GM19395 (cell line): ENCODE results near the gene KLHL12.

Source experiments
- ATAC-seq: cut with Tn5 transposase; IDR thresholded peaks from one replicate; pipeline ENCODE4 v1.9.1; 2021; ENCODE audit warnings: mild to moderate bottlenecking, moderate library complexity; ENCODE audit not compliant: unreplicated experiment

Gene KLHL12

DNA sequence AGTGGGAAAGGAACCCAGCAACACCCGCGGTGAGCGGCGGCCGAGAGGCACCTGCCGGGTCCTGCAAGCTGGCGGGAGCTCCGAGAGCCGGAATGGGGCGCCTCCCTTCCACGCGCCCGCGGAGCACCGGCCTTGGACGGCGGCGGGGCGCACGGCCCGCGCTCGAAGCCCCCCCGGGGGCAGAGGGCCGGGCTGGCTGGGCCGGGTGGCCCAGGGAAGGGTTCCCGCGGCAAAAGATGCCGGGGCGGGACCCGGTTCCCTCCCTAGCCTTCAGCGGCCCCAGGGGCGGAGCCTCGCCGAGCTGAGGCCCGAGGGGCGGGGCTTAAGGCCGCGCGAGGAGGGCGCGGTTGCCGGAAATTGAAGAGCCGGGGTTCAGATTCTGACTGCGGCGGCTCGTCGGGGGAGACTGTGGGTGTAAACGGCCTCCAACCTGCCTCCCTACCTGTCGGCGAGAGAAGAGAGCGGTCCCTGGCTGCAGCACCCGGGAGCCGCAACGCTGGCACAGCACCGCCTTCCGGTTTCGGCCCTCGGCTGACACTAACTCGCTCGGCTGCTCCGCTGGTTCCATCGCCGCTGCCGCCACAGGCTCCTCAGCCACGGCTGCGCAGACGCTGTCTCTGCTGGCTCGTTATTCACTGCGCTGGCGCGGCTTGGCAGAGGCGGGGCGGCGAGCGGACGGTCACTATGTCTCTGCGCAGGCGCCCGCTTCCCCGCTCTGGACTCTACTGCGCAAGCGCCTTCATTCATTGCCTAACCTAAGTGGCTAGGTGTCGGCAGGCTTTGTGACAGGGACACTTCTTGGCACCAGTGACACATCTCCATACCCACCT lies 38.3 kb downstream of the KLHL12 start, which contains the start of gene RABIF:
RABIF (minus strand) TSS at position 619 of the 830 bp plus-strand sequence; CDS start at position 568, 51 bp downstream.
- peak; percentile 91 for ATAC-seq

DNA sequence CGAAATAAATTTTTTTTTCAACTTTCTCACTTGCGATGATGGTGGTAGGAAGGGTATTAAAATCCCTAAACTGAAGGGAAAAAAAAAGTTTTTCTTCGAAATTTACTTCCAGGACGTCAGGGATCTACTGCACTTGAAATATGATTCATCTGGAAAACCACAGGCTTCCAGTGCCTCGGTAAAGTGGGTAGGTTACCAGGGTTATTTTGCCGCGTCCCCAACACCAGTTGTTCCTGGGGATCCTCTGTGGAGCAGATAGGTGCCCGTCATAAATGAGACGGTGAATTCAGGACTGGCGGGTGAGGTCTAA lies 38.9 kb downstream of the KLHL12 start:
- no peak for ATAC-seq

- ATAC-seq = no peak
Observed at GRCh38 chr1:202880961-202881460, 46.0 kb downstream of the KLHL12 start.

DNA sequence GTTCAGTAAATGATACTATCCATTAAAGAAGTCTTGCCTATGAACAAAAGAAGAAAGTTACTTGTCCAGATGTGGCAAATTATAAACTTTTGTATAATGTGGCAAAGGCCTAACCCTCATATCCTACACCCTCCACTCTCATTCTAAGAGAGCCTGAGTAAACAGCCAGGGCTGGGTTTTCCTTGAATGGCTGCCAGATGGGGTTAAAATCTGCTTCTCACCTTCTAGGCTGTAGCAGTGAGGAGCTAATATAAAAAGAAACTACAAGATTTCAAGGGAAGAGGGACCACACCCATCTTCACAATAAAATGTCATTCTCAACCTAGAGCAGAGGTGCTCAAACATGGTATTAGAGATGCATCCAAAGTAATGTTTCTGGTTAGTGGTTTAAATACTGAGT lies 47.0 kb downstream of the KLHL12 start:
- no peak for ATAC-seq

GRCh38 chr1:202879128-202879527 lies 47.9 kb downstream of the KLHL12 start:
- ATAC-seq = no peak

DNA sequence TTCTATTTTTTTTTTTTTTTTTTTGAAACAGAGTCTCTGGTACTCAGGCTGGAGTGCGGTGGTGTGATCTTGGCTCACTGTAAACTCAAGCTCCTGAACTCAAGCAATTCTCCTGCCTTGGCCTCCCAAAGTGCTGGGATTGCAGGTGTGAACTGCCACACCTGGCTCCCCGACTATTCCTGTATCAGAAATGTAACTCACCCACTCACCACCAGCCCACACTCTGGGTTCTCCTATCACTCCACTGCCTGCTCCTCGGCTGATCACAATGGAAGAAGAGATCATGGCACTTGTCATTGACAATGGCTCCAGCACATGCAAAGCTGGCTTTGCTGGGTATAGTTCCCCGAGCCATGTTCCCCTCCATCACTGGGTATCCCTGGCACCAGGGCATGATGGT lies 54.0 kb downstream of the KLHL12 start:
- no peak for ATAC-seq

DNA sequence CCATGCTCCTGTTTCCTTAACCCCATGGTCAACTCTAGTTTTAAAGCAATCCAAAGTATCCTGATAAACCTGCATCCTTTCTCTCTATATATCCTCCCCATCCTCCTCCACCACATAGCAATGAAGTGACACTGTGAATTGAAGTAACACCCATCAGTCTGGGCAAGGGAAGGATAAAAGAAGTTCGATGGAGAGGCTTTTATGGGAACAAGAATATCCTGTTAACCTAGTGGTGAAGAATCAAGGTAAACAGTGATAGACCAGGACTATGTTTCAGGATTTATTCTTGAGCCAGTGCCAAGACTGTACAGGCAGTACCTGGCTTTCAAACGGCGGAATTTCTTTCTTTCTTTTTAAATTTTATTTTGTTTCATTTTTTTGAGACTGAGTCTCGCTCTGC lies 55.7 kb downstream of the KLHL12 start:
- ATAC-seq = no peak

DNA sequence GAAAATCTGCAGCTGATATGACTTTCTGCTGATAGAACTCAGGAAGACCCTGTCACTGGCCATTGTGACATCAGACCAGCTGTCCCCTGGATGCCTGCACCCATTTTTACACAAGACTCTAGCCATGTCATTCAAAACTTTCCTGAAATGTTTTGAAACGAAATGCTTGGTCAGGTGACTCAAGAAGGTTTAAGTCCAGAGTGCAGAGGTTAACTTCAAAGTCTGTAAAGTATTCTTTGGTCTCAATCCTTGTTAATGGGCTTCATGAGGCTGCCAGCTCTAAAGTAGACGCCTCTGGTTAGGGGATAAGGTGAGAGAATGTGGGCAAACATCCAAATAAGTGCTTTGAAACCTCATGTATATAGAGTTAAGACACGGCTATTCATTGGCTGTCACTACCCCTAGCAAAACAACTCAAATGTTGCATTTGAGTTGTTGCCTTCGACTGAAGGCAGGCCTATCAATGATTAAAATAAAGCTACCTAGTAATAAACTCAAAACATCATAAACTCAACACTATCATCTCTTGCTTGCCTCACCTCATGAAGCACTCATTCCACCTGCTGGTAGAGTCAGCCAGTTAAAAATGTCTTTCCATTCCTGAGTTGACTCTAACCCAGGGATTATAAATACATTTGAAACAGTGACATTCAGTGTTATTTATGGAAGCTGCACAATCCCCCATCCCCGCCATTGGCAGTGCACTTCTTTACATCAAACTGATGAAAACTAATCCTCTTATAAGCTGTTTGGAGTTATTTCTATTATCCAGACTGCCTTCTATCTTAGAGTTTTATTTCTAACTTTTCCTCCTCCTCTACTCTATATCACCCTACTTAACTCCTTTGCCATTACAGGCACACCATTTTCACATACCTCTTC lies 64.1 kb downstream of the KLHL12 start:
- ATAC-seq = no peak

- peak; percentile 79 for ATAC-seq
Observed at GRCh38 chr1:202861420-202862132, 65.5 kb downstream of the KLHL12 start.

DNA sequence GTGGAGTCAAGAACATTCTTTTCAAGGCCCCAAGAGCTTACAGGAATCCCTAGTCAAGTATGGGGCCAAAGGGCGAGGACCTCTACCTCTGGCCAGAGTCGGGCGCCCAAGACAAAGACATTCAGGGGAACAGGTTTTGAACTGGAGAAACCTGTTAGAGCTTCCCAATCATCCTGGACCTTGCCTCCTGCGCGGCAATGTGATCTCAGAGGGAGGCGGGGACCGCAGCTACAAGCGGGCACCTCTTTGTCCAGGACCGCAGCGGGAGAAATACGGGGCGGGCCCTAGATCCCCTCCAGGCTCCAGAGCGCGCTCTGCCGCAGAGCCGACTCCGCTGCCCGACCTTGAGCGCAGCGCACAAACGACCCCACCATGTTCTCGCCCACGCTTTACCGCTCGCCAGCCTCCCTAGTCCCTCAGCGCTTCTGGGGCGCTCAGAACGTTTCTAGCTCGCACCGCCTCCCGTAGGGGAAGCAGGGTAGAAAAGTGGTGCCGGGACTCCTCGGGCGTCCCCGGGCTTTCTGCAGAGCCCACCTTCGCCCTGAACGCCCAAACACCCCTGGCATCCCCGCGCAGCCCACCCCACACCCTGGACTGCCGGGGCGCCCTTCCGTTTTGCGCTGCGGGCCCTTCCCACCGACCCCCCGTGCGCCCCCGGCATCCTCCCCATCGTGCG lies 66.2 kb downstream of the KLHL12 start:
- ATAC-seq = no peak

DNA sequence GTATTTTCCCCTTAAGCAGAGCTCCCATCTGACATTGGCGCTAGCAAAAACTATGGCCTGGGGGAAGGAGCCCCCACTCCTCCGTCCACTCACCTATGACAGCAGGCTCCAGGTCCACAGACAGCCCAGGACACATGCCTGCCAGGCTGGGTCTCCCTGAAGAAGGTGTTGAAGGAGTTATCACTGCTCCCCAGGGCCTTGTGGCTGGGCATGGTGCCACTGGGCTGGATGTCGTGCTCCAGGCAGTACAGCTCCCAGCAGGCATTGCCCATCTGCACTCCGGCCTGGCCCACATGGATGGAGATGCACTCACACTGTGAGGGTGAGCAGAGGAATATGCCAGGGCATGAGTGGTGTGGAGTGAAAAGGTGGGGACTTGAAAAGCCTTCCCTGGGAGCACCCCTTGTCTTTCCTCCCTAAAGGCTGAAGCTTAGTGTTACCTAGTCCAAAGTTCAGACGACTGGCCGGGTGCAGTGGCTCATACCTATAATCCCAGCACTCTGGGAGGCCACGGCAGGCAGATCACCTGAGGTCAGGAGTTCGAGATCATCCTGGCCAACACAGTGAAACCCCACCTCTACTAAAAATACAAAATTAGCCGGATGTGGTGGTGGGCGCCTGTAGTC lies 68.1 kb downstream of the KLHL12 start:
- no peak for ATAC-seq

DNA sequence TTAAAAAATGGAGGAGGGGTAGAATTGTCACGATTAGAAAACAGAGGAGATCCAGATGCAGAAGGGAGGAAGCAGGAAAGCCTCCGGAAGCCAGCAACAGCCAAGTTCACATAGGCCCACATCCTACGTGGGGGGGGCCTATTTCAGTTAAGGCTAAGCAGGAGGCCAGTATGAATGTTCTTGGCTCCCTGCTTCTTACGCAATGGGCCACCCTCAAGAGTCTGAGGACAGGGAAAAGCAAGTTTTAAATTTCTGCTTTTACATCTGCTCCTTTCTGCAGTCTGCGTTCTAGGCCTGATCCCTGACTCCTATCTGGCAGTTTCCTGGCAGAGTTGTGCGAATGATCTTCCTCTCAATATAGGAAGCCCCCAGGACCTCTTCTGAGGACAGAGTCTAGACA lies 68.7 kb downstream of the KLHL12 start:
- no peak for ATAC-seq

DNA sequence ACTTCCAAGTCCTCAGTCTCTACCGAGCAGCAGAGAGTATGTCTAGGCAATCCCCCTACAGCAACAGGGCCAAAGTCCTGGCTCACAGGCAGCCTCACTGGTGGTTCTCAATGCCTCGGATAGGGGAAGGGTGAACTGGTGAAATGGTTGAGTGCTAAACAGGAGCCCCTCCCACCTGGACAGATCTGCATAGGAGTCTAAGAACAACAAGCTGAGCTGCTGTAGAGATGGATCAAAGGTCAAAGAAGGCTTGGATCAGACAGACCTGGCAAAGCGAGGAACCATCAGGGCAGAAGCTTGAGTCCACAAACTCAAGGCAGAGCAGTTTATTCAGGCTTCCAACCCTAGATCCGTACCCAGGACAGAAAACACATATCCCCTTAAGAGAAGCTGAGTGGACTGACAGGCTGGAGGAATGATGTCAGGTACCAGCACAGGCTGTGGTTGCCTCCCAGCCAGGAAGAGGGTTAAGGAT lies 69.9 kb downstream of the KLHL12 start:
- no peak for ATAC-seq

DNA sequence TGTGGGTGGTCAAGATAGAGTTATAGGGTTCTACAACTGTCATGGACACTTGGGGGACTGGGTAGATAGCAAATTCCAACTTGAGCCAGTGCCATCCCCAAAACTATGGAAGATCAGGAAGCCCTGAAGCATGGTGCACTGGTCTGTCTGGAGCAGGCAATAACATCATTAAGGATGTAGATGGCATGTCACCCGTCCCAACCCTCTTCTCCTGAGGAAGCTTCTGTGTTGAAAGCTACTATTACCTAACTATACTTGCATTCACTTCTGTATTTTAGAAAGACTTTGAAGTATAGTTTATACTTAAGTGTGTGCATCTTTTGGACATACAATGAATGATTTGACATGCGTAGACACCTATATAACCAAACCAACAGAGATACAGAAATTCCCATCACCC lies 71.0 kb downstream of the KLHL12 start:
- no peak for ATAC-seq

DNA sequence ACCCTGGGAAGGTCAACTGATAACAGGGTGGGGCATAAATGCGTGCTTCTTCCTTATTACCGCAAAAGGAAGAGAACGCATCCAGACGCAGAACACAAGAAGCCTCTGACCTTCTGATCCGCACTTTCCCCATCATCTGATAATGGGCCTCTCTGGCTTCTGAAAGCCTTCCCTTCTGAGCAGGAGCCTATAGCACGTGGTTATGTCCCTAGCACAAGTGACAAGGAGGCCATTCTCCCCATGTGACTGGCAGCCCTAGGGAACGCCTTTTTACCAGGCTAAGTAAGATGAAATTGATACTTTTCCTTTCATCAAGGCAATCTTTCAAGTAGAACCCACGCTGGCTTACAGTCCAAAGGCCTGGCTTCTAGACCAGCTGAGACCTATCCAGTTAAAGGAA lies 72.2 kb downstream of the KLHL12 start:
- no peak for ATAC-seq

- no peak for ATAC-seq
Observed at GRCh38 chr1:202852163-202852904, 74.7 kb downstream of the KLHL12 start.

GRCh38 chr1:202850593-202851362 lies 76.3 kb downstream of the KLHL12 start:
- no peak for ATAC-seq

DNA sequence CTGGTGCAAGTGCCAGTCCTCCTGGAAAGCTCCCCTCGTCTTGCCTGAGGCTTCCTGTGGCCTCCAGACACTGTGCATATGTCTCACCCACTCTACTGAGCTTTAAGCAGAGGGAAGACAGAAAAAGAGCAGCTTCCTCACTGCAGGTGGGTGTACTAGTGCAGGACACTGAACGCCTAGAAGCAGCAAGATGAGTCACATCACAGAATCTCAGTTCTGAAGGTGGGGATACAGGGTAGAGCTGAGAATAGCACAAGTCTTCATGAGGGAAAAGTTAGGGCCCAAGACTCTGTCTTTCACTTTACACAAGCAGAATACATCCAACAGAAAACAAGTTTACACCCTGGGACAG lies 78.9 kb downstream of the KLHL12 start:
- peak; percentile 87 for ATAC-seq

DNA sequence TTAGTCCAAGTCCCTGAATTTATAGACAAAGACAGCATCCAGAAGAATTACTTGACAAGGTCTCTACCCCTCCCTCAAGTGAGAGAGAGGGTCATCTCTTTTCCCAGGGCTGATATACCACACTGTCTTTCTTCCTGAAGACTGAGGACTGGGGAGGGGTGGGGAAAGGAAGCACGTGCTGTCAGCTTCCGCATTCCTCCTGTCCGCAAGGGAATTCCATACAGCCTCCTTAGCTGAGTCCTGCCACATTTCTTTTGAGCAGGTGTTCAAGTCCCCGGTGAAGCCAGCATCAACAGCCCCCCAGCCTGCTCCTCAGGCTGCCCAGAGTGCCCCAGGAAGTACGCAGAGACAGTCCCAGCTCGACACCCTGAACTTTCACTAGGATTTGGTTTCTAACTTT lies 82.1 kb downstream of the KLHL12 start:
- ATAC-seq = no peak
